GM12874 (cell line): ENCODE measurements around the gene CLEC10A.

Experiments
- TF ChIP-seq, protein P1 (sequence below): IDR thresholded peaks from 2 replicates; pipeline ENCODE4 v1.5.1; 2011; ENCODE audit warnings: low read depth, mild to moderate bottlenecking, control low read depth, low read length, moderate library complexity; ENCODE audit not compliant: insufficient read depth

The CLEC10A gene

DNA sequence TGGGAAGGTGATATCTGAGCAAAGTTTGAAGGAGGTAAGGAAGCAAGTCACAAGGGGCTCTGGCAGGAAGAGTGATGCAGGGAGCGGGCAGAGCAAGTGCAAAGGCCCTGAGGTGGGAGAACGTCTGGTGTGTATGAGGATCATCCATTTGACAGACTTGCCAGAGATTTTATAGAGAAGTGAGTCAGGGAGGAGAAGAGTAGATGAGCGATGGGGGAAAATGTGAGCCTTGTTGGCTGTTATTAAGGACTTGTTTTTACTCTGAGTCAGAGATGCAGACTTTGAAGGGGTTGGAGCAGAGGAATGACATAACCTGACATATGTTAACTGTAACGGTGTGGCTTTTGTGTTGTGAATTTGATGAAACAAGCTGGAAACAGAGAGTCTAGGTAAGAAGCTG is 3.5 kb upstream of the CLEC10A start:
- TF ChIP-seq, protein P1, sequence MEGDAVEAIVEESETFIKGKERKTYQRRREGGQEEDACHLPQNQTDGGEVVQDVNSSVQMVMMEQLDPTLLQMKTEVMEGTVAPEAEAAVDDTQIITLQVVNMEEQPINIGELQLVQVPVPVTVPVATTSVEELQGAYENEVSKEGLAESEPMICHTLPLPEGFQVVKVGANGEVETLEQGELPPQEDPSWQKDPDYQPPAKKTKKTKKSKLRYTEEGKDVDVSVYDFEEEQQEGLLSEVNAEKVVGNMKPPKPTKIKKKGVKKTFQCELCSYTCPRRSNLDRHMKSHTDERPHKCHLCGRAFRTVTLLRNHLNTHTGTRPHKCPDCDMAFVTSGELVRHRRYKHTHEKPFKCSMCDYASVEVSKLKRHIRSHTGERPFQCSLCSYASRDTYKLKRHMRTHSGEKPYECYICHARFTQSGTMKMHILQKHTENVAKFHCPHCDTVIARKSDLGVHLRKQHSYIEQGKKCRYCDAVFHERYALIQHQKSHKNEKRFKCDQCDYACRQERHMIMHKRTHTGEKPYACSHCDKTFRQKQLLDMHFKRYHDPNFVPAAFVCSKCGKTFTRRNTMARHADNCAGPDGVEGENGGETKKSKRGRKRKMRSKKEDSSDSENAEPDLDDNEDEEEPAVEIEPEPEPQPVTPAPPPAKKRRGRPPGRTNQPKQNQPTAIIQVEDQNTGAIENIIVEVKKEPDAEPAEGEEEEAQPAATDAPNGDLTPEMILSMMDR, result no peak

DNA sequence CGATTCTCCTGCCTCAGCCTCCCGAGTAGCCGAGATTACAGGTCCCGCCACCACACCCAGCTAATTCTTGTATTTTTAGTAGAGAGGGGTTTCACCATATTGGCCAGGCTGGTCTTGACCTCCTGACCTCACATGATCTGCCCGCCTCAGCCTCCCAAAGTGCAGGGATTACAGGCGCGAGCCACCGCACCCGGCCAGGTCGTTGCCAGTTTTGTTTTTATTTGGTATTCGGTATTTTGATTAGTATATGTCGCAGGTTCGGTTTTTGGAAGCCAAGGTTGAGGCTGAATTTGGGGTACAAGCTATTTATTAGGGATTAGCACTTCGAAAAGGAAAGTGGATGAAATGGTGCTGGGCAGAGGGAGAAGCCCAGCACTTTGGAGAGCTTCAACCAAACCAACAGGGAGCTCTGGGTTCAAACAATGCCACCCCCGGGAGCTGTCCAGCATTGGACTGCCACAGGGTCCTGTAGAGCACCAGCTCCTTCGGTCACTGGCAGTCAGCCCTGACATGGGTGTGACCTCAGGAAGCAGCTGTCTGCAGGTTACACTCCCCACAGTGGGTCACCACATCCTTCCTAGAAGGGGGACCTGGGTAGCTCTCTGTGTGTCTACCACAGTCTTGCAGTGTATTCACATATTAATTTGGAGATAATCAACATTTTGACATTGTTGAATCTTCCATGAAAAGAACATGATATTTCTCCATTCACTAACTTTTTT is 1.5 kb upstream of the CLEC10A start:
- TF ChIP-seq, protein P1, result no peak

DNA sequence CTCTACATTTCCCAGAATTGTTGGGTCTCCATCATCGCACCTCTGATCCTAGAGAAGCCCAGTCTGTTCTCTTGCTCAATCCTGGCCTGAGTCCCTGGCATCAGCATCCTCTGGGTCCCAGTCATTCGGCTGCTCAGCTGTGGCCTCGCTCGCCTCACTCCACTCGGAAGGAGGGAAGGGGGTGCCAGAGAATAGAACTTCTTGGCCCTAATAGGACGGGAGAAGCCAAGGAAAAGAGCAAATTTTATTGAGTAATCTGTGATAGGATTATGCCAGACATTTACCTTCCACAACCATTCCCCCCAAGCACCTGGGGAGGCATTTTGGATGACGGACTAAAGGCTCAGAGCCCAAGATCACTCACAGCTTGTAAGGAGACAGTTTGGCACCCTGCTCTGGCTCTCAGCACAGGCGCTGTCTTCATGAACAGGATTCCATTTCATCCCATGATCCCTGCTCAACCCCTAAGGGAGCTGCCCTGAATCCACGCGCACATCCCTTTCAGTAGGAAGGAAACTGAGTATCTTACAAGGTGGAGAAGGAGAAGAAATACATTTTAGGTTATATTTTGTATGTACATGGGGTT is 498 bp upstream of the CLEC10A start:
- TF ChIP-seq, protein P1, result no peak

DNA sequence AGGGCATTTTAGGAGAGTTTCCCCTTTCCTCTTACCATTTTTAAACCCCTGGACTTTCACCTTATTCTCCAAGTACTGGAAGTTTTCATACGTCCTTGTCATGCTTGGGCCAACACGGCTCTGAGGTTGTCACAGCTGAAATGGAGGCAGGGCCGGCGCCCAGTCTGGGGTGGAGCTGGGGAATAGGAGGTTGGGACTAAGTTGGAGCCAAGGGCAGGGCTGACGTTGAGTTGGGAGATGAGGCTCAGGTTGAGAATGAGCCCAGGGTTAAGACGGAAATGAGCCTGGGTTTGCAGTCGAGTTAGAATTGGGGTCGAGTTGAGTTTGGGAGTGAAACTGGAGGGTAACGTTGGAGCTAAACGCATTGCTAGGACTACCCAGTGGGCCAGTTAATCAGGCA is 1.3 kb downstream of the CLEC10A start:
- TF ChIP-seq, protein P1, result no peak

DNA sequence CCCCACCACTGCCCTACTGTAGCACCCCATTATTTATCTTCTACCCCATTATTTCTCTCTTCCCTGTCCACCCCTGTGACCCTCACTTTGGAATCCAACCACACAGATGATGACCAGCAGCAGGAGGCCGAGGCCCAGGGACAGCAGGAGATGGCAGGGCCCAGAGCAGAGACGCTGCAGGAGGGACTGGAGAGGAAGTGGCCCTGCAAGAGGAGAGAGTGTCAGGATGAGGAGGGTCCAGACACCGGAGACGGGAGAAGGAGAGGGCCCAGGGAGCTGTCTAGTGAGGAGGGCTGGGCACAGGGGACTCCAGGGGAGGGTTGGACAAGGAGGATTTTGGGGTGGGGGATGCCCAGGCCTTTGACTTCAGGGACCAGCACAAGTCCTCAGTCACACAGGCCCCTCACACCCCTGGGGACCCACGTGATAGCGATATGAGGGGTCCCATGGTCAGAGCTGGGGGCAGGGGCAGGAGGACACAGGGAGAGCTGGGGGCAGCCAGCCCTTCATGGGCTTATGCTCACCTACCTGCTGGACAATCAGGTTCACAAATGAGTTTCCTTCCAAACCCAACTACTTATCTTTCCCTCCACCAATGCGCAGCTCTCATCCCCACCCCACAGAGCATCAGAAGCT is 2.0 kb downstream of the CLEC10A start:
- TF ChIP-seq, protein P1, result no peak

DNA sequence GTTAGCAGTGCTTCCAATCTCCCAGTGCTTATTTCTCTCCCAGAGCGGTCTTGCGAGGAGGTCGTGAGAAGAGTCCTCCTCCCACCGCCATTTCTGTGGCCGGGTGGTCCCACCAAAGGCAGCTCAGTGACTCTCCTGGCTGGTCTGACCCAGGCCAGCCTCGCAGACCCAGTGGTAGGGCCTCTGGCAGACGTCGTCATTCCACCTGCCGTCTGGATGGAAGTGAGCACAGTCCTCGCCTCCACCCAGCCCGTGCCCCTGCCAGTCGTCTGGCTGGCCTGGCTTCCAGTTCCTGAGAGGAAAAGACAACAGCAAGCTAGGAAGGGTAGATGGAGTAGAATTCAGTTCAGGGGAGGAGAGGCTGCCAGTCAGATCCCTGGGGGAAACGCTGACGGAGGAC is 5.1 kb downstream of the CLEC10A start:
- TF ChIP-seq, protein P1, result no peak

DNA sequence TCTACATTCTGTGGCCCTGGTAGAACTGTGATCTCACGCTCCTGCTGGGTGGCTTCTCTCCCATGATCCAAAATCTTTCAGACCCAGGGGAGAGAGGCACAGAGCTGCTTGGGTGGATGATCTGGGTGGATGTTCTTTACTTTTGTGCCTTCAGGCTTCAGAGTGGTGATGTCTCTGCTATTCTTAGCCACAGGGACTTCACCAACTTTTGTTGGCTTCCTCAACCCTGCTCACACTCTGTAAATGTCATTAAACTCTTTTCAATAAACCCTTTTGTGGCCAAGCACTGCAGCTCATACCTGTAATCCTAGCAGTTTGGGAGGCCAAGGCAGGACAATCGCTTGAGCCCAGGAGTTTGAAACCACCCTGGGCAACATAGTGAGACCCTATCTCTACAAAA is 7.6 kb downstream of the CLEC10A start:
- TF ChIP-seq, protein P1, result no peak
